C1 segment of cervical spinal cord (tissue), 14 donors: Measurements from ENCODE around the gene RNASE1.
"Not testable (repeated sequence)": the region's sequence is repeated elsewhere in the genome, so short reads cannot be mapped to it uniquely, and the experiment has no call there.

Experiments used
- DNase-seq, 14 donors: peaks; one replicate each; lab custom pipeline; 2025; lab: John Stamatoyannopoulos, UW

RNASE1 gene

GRCh38 chr14:20802341-20803084, at the start of gene RNASE1:
RNASE1 (minus strand) TSS chr14:20802844; CDS start chr14:20802068, 776 bp downstream.
- DNase-seq, result peak in 11 of 14 donors; percentile 24 to 89 (median 63)

GRCh38 chr14:20848955-20849570, 46.4 kb upstream of the RNASE1 start:
- peak in 7 of 14 donors; percentile 15 to 63 (median 33) for DNase-seq

GRCh38 chr14:20848316-20848954, 45.8 kb upstream of the RNASE1 start:
- DNase-seq, result peak in 4 of 14 donors; percentile 12 to 63 (median 33)

- no peak for DNase-seq
Observed at GRCh38 chr14:20846560-20846959, 43.9 kb upstream of the RNASE1 start.

GRCh38 chr14:20841096-20841495, 38.5 kb upstream of the RNASE1 start:
- no peak for DNase-seq

GRCh38 chr14:20837831-20838230, 35.2 kb upstream of the RNASE1 start:
- no peak for DNase-seq

GRCh38 chr14:20836668-20837338, 34.2 kb upstream of the RNASE1 start:
- DNase-seq, result peak in 2 of 14 donors; percentile 0 to 41

GRCh38 chr14:20834899-20835298, 32.3 kb upstream of the RNASE1 start:
- no peak for DNase-seq

- DNase-seq, result peak in 1 of 14 donors; percentile 21
Observed at GRCh38 chr14:20830831-20831230, 28.2 kb upstream of the RNASE1 start.

- not testable (repeated sequence) for DNase-seq
Observed at GRCh38 chr14:20828024-20828694, 25.5 kb upstream of the RNASE1 start.

GRCh38 chr14:20827326-20827725, 24.7 kb upstream of the RNASE1 start:
- no peak for DNase-seq

- DNase-seq, result not testable (repeated sequence)
Observed at GRCh38 chr14:20826666-20827065, 24.0 kb upstream of the RNASE1 start.

- DNase-seq, result no peak
Observed at GRCh38 chr14:20823859-20824258, 21.2 kb upstream of the RNASE1 start.

- DNase-seq, result peak in 3 of 14 donors; percentile 24 to 44 (median 41)
Observed at GRCh38 chr14:20821521-20822108, 19.0 kb upstream of the RNASE1 start.

GRCh38 chr14:20820063-20820904, 17.6 kb upstream of the RNASE1 start:
- DNase-seq, result no peak

- no peak for DNase-seq
Observed at GRCh38 chr14:20818861-20819260, 16.2 kb upstream of the RNASE1 start.

- DNase-seq, result not testable (repeated sequence)
Observed at GRCh38 chr14:20815946-20816345, 13.3 kb upstream of the RNASE1 start.

- DNase-seq, result peak in 1 of 14 donors; percentile 6
Observed at GRCh38 chr14:20811986-20812975, 9.6 kb upstream of the RNASE1 start.

- no peak for DNase-seq
Observed at GRCh38 chr14:20809917-20810316, 7.3 kb upstream of the RNASE1 start.
